ENCODE data around the gene OPHN1. TPM values are rescaled to one million over a fixed set of nuclear protein-coding genes. Genes with fewer than 3 reads are reported as not detected.

Gene OPHN1
- total RNA-seq, 1 donor from 2014 or later, result 10.9 TPM

- H3K9me3 Mint-ChIP-seq (ENCODE audit: unreplicated experiment), result peaks cover 14% of the 10 kb centered on the region
- H3K4me3 Mint-ChIP-seq (ENCODE audit: unreplicated experiment), result no peak overlapping the region
- H3K4me1 Mint-ChIP-seq (ENCODE audit: unreplicated experiment), result peaks cover 4% of the 10 kb centered on the region
- no peaks in the 10 kb centered on the region for H3K36me3 Mint-ChIP-seq (ENCODE audit: unreplicated experiment)
- no peak for DNase-seq (ENCODE audit: extremely low spot score, unreplicated experiment)
- TF ChIP-seq CTCF (IDR thresholded peaks at IDR 0.05), result no peak
- H3K27me3 Mint-ChIP-seq (ENCODE audit: unreplicated experiment), result no peaks in the 10 kb centered on the region
- H3K27ac Mint-ChIP-seq (ENCODE audit: unreplicated experiment), result no peak overlapping the region
These were observed 269.9 kb downstream of the OPHN1 start for GRCh38 chrX:68163441-68163840.

GRCh38 chrX:68147848-68148247, 285.4 kb downstream of the OPHN1 start:
- TF ChIP-seq CTCF (IDR thresholded peaks at IDR 0.05), result no peak
- no peaks in the 10 kb centered on the region for H3K36me3 Mint-ChIP-seq (ENCODE audit: unreplicated experiment)
- H3K27ac Mint-ChIP-seq (ENCODE audit: unreplicated experiment), result no peak overlapping the region
- H3K4me1 Mint-ChIP-seq (ENCODE audit: unreplicated experiment), result no peaks in the 10 kb centered on the region
- H3K4me3 Mint-ChIP-seq (ENCODE audit: unreplicated experiment), result no peak overlapping the region
- no peaks in the 10 kb centered on the region for H3K9me3 Mint-ChIP-seq (ENCODE audit: unreplicated experiment)
- H3K27me3 Mint-ChIP-seq (ENCODE audit: unreplicated experiment), result no peaks in the 10 kb centered on the region
- no peak for DNase-seq (ENCODE audit: extremely low spot score, unreplicated experiment)

- no peak for DNase-seq (ENCODE audit: extremely low spot score, unreplicated experiment)
- no peaks in the 10 kb centered on the region for H3K9me3 Mint-ChIP-seq (ENCODE audit: unreplicated experiment)
- no peaks in the 10 kb centered on the region for H3K36me3 Mint-ChIP-seq (ENCODE audit: unreplicated experiment)
- H3K4me1 Mint-ChIP-seq (ENCODE audit: unreplicated experiment), result no peaks in the 10 kb centered on the region
- H3K27ac Mint-ChIP-seq (ENCODE audit: unreplicated experiment), result no peak overlapping the region
- TF ChIP-seq CTCF (IDR thresholded peaks at IDR 0.05), result peak; percentile 60
- H3K27me3 Mint-ChIP-seq (ENCODE audit: unreplicated experiment), result no peaks in the 10 kb centered on the region
- H3K4me3 Mint-ChIP-seq (ENCODE audit: unreplicated experiment), result no peak overlapping the region
These were observed 287.2 kb downstream of the OPHN1 start for GRCh38 chrX:68146054-68146453.

GRCh38 chrX:68139791-68140190, 293.5 kb downstream of the OPHN1 start:
- no peaks in the 10 kb centered on the region for H3K27me3 Mint-ChIP-seq (ENCODE audit: unreplicated experiment)
- TF ChIP-seq CTCF (IDR thresholded peaks at IDR 0.05), result no peak

GRCh38 chrX:68133181-68133580, 300.1 kb downstream of the OPHN1 start:
- no peak for TF ChIP-seq CTCF (IDR thresholded peaks at IDR 0.05)
- Mint-ChIP-seq H3K4me3 (ENCODE audit: unreplicated experiment) (no peak overlapping the region), H3K4me1 (ENCODE audit: unreplicated experiment) (no peaks in the 10 kb centered on the region), H3K27me3 (ENCODE audit: unreplicated experiment) (no peaks in the 10 kb centered on the region), H3K36me3 (ENCODE audit: unreplicated experiment) (no peaks in the 10 kb centered on the region), H3K27ac (ENCODE audit: unreplicated experiment) (no peak overlapping the region), H3K9me3 (ENCODE audit: unreplicated experiment) (peaks cover 12% of the 10 kb centered on the region)
- DNase-seq (ENCODE audit: extremely low spot score, unreplicated experiment), result no peak

More at GRCh38 chrX:68139791-68140190, 293.5 kb downstream of the OPHN1 start:
- Mint-ChIP-seq H3K9me3 (ENCODE audit: unreplicated experiment) (peaks cover 16% of the 10 kb centered on the region), H3K4me1 (ENCODE audit: unreplicated experiment) (peaks cover 2% of the 10 kb centered on the region), H3K36me3 (ENCODE audit: unreplicated experiment) (no peaks in the 10 kb centered on the region), H3K4me3 (ENCODE audit: unreplicated experiment) (no peak overlapping the region), H3K27ac (ENCODE audit: unreplicated experiment) (no peak overlapping the region)
- no peak for DNase-seq (ENCODE audit: extremely low spot score, unreplicated experiment)

Measured in osteocyte (in vitro differentiated cells).